Right atrium auricular region (tissue), 2 donors: Measurements from ENCODE around the gene CD9. TPM values are rescaled to one million over a fixed set of nuclear protein-coding genes. Genes with fewer than 3 reads are reported as not detected.
A peak's percentile ranks its signal among the peaks of the same experiment; 100 is the strongest.

Source experiments
- DNase-seq: peaks from one replicate; pipeline ENCODE4 v3.0.0-alpha.2; 2019; ENCODE audit warnings: low spot score
- H3K27ac ChIP-seq, 2 donors: fragments of 200-600 bp; sonication (generic); 1 replicate in 1 of 2; 2 replicates in 1 of 2; pipeline ENCODE4 v1.5.1; 2016 to 2019
- H3K27me3 ChIP-seq, 2 donors: fragments of 200-600 bp; sonication (generic); one replicate each; pipeline versions ENCODE4 v1.5.1 to v1.6.0; 2017 to 2019
- H3K36me3 ChIP-seq: fragments of 200-600 bp; sonication (generic); one replicate; pipeline ENCODE4 v1.5.1; 2016
- H3K4me1 ChIP-seq, 2 donors: fragments of 200-600 bp; sonication (generic); one replicate each; pipeline versions ENCODE4 v1.5.1 to v1.6.0; 2017 to 2019
- H3K4me3 ChIP-seq, 2 donors: fragments of 200-600 bp; sonication (generic); 1 replicate in 1 of 2; 2 replicates in 1 of 2; pipeline ENCODE4 v1.5.1; 2017 to 2019; ENCODE audit warnings: mild to moderate bottlenecking in 1 of 2, moderate library complexity in 1 of 2
- H3K9me3 ChIP-seq, 2 donors: fragments of 200-600 bp; sonication (generic); one replicate each; pipeline ENCODE4 v1.5.1; 2019
- total RNA-seq, 2 donors: library from RNA; depleted of rRNA; stranded (reverse); fragments of >200 nt; gene quantifications; one replicate each; pipeline ENCODE4 v1.1.0, GENCODE V29; 2016
- TF ChIP-seq, protein P1 (sequence below), 2 donors: fragments of 200-600 bp; sonication (generic); IDR thresholded peaks; one replicate each; pipeline ENCODE4 v1.5.1; 2019; ENCODE audit warnings: antibody characterized with exemption in 2 of 2

CD9 gene
- total RNA-seq, 2 donors from 2014 or later = 126 to 230 TPM

- Histone ChIP-seq H3K4me3 (no peak overlapping the region), H3K4me1 (peaks cover 0 to 26% of the 10 kb centered on the region in 2 donors), H3K36me3 (no peaks in the 10 kb centered on the region), H3K27me3 (no peaks in the 10 kb centered on the region), H3K9me3 (no peaks in the 10 kb centered on the region), H3K27ac (peak overlapping the region; percentile 41 to 56)
- DNase-seq = peak; percentile 73
- TF ChIP-seq, protein P1, sequence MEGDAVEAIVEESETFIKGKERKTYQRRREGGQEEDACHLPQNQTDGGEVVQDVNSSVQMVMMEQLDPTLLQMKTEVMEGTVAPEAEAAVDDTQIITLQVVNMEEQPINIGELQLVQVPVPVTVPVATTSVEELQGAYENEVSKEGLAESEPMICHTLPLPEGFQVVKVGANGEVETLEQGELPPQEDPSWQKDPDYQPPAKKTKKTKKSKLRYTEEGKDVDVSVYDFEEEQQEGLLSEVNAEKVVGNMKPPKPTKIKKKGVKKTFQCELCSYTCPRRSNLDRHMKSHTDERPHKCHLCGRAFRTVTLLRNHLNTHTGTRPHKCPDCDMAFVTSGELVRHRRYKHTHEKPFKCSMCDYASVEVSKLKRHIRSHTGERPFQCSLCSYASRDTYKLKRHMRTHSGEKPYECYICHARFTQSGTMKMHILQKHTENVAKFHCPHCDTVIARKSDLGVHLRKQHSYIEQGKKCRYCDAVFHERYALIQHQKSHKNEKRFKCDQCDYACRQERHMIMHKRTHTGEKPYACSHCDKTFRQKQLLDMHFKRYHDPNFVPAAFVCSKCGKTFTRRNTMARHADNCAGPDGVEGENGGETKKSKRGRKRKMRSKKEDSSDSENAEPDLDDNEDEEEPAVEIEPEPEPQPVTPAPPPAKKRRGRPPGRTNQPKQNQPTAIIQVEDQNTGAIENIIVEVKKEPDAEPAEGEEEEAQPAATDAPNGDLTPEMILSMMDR (IDR thresholded peaks at IDR 0.05) = peak in 1 of 2 donors; percentile 14
Measured at GRCh38 chr12:6171409-6172015, 28.7 kb upstream of the CD9 start.

DNA sequence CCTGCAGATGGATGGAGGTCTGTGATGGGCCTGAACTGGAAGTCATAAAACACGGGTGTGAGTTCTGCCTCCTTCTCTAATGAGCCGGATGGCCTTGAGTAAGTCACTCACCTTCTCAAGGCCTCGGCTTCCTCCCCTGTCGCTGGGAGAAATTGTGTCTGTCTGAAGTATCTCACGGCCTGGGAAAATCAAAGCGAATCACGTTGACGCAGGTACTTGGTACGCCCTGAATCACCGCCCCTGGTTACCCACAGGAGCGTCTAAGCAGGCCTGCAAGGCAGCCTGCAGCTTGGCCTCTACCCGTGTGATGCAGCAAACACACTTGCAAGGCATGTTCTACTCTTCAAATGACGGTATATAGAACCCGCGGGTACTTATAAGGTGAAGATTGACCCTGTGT lies 28.1 kb upstream of the CD9 start:
- Histone ChIP-seq H3K4me3 (no peak overlapping the region), H3K36me3 (no peaks in the 10 kb centered on the region), H3K4me1 (peaks cover 0 to 20% of the 10 kb centered on the region in 2 donors), H3K27ac (peak overlapping the region; percentile 41 to 56), H3K9me3 (no peaks in the 10 kb centered on the region), H3K27me3 (no peaks in the 10 kb centered on the region)
- DNase-seq = no peak
- TF ChIP-seq, protein P1 (IDR thresholded peaks at IDR 0.05) = no peak

- H3K9me3 ChIP-seq = no peaks in the 10 kb centered on the region
- H3K4me1 ChIP-seq = peaks cover 0 to 13% of the 10 kb centered on the region in 2 donors
- no peak for DNase-seq
- H3K36me3 ChIP-seq = no peaks in the 10 kb centered on the region
- no peak overlapping the region for H3K4me3 ChIP-seq
- no peaks in the 10 kb centered on the region for H3K27me3 ChIP-seq
- peak overlapping the region in 1 of 2 donors; percentile 56 for H3K27ac ChIP-seq
- TF ChIP-seq, protein P1 (IDR thresholded peaks at IDR 0.05) = no peak
Measured at GRCh38 chr12:6172862-6173261, 27.3 kb upstream of the CD9 start.

DNA sequence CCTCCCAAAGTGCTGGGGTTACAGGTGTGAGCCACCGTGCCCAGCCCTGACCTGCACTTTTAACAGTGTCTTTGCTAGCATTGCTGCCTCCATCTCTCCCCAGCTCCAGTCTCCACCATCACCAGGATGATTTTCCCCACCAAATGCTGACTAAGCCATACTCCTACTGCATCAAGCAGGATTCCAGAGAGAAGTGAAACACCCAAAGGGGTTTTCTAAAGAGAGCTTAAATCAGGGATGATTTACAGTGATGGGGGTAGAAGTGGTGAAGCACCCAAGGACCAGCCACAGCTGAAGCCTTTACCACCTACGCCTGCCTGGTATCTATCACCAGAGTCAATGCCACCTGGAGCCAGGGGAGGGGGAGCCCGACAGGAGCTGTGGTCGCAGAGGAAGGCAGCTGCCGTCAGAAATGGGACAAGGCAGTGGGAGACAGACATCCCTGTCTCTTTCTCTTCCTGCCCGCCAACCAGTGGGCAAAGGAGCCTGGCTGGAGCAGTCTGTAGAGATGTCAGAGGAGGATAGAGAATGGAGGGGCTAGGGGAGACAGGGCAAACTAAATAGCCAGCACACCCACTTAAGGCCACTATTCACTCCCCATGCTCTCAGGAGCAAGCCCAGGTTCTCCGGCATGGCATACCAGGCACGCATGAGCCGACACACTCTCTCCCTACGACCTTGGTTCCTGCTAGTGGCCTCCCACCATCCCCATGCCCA lies 22.4 kb upstream of the CD9 start:
- Histone ChIP-seq H3K27me3 (no peaks in the 10 kb centered on the region), H3K4me1 (peaks cover 0 to 40% of the 10 kb centered on the region in 2 donors), H3K36me3 (no peaks in the 10 kb centered on the region), H3K4me3 (no peak overlapping the region), H3K9me3 (no peaks in the 10 kb centered on the region), H3K27ac (no peak overlapping the region)
- DNase-seq = no peak
- TF ChIP-seq, protein P1 (IDR thresholded peaks at IDR 0.05) = no peak

DNA sequence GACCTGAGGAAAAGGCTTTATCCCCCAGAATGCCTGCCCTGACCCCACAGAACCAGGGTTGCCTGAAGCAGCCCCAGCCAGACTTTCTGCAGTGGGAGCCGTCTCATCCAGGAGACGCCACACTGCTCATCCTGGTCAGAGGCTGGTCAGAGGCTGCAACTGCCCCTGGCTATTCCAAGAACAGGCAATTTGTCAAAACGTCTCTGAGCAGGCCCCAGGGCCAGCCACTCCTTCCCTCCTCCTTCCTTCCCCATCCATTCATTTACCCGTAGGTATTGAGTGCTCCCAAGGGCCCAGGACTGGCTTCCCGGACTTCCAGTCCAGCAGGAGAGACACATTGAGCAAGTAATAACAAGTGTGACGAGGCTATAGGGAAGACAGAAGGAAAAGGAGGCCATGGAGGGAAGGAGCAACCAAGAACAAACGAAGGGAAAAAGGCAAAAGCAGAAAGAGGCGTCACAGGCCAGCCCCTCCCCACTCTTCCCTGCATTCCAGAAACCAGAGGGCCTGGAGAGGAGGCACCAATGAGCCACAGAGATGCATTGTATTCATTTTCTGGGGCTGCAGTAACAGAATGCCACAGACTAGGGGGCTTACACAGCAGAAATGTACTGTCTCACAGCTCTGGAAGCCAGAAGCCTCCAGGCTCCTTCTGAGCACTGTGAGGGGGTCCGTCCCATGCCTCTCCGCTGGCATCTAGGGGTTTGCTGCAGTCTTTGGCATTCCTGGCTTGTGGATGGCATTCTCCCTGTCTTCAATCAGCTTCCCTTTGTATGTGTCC lies 21.0 kb upstream of the CD9 start:
- Histone ChIP-seq H3K27me3 (no peaks in the 10 kb centered on the region), H3K4me1 (peaks cover 0 to 48% of the 10 kb centered on the region in 2 donors), H3K36me3 (no peaks in the 10 kb centered on the region), H3K27ac (peak overlapping the region; percentile 64 to 67), H3K4me3 (no peak overlapping the region), H3K9me3 (no peaks in the 10 kb centered on the region)
- no peak for DNase-seq
- TF ChIP-seq, protein P1 (IDR thresholded peaks at IDR 0.05) = no peak
